Osteocyte (in vitro differentiated cells): ENCODE data around the gene C16orf82. TPM values are rescaled to one million over a fixed set of nuclear protein-coding genes. Genes with fewer than 3 reads are reported as not detected.

Experiments
- DNase-seq: peaks from one replicate; pipeline ENCODE4 v3.0.0; 2021; ENCODE audit warnings: mixed read lengths; ENCODE audit not compliant: unreplicated experiment; ENCODE audit errors: extremely low spot score
- H3K27ac Mint-ChIP-seq: one replicate; pipeline ENCODE4 v1.8.0; 2021; ENCODE audit warnings: mild to moderate bottlenecking, mixed read lengths; ENCODE audit not compliant: unreplicated experiment
- H3K27me3 Mint-ChIP-seq: one replicate; pipeline ENCODE4 v1.8.0; 2021; ENCODE audit warnings: mixed read lengths; ENCODE audit not compliant: unreplicated experiment
- H3K36me3 Mint-ChIP-seq: one replicate; pipeline ENCODE4 v1.8.0; 2021; ENCODE audit warnings: mixed read lengths; ENCODE audit not compliant: unreplicated experiment
- H3K4me1 Mint-ChIP-seq: one replicate; pipeline ENCODE4 v1.8.0; 2021; ENCODE audit warnings: mixed read lengths; ENCODE audit not compliant: unreplicated experiment
- H3K4me3 Mint-ChIP-seq: one replicate; pipeline ENCODE4 v1.8.0; 2021; ENCODE audit warnings: mild to moderate bottlenecking, moderate library complexity, mixed read lengths; ENCODE audit not compliant: unreplicated experiment
- H3K9me3 Mint-ChIP-seq: one replicate; pipeline ENCODE4 v1.8.0; 2021; ENCODE audit warnings: mixed read lengths; ENCODE audit not compliant: unreplicated experiment
- CTCF ChIP-seq: fragments of 200-600 bp; sonication (generic); IDR thresholded peaks from 2 replicates; pipeline ENCODE4 v1.5.0; 2021; ENCODE audit warnings: antibody characterized with exemption, mild to moderate bottlenecking, moderate library complexity
- total RNA-seq: library from RNA; stranded (reverse); gene quantifications from 2 replicates; pipeline ENCODE4 v1.2.1, GENCODE V29; 2021

Gene C16orf82
- total RNA-seq, 1 donor from 2014 or later, result not detected

- Mint-ChIP-seq H3K27me3 (peaks cover 8% of the 10 kb centered on the region), H3K4me3 (no peak overlapping the region), H3K36me3 (no peaks in the 10 kb centered on the region), H3K4me1 (peaks cover 5% of the 10 kb centered on the region), H3K9me3 (no peaks in the 10 kb centered on the region), H3K27ac (no peak overlapping the region)
- no peak for TF ChIP-seq CTCF
- peak; percentile 75 for DNase-seq
Measured at GRCh38 chr16:27108051-27108770, 41.5 kb downstream of the C16orf82 start.

- Mint-ChIP-seq H3K27ac (no peak overlapping the region), H3K4me1 (peaks cover 5% of the 10 kb centered on the region), H3K27me3 (peaks cover 9% of the 10 kb centered on the region), H3K4me3 (peak overlapping the region; percentile 68), H3K36me3 (no peaks in the 10 kb centered on the region), H3K9me3 (no peaks in the 10 kb centered on the region)
- DNase-seq, result peak; percentile 67
- no peak for TF ChIP-seq CTCF
Measured at GRCh38 chr16:27108826-27109665, 42.3 kb downstream of the C16orf82 start.

- Mint-ChIP-seq H3K9me3 (no peaks in the 10 kb centered on the region), H3K4me3 (peak overlapping the region; percentile 68), H3K27ac (no peak overlapping the region), H3K4me1 (peaks cover 5% of the 10 kb centered on the region), H3K36me3 (no peaks in the 10 kb centered on the region), H3K27me3 (peaks cover 10% of the 10 kb centered on the region)
- DNase-seq, result peak; percentile 93
- peak; percentile 99 for TF ChIP-seq CTCF
Measured at GRCh38 chr16:27109666-27110523, 43.2 kb downstream of the C16orf82 start.

GRCh38 chr16:27110524-27110896 lies 43.8 kb downstream of the C16orf82 start:
- peaks cover 5% of the 10 kb centered on the region for H3K27me3 Mint-ChIP-seq
- DNase-seq, result peak; percentile 68
- H3K4me3 Mint-ChIP-seq, result no peak overlapping the region

More at GRCh38 chr16:27110524-27110896, 43.8 kb downstream of the C16orf82 start:
- no peaks in the 10 kb centered on the region for H3K9me3 Mint-ChIP-seq
- H3K27ac Mint-ChIP-seq, result no peak overlapping the region
- peaks cover 5% of the 10 kb centered on the region for H3K4me1 Mint-ChIP-seq
- no peak for TF ChIP-seq CTCF
- H3K36me3 Mint-ChIP-seq, result no peaks in the 10 kb centered on the region
